GM23338 (cell line): Measurements from ENCODE around the gene CYP4F8. TPM values are rescaled to one million over a fixed set of nuclear protein-coding genes. Genes with fewer than 3 reads are reported as not detected.

ENCODE experiments used
- ATAC-seq: fragments of 200-7000 bp; cut with Tn5 transposase; 3 replicates; pipeline ENCODE4 v1.9.1; 2020
- DNase-seq: peaks from one replicate; pipeline ENCODE4 v3.0.0-alpha.2; 2015; ENCODE audit warnings: low spot score
- H2AFZ ChIP-seq: fragments of 200-600 bp; sonication (generic); 2 replicates; pipeline ENCODE4 v1.8.0; 2016; ENCODE audit warnings: antibody characterized with exemption, mild to moderate bottlenecking, moderate library complexity
- H3F3A ChIP-seq: fragments of 200-600 bp; sonication (generic); replicated peaks from 2 replicates; pipeline ENCODE4 v1.8.0; 2017; ENCODE audit warnings: antibody characterized with exemption, mixed run types, low read depth
- H3K27ac ChIP-seq: fragments of 200-600 bp; sonication (generic); 2 replicates; pipeline ENCODE4 v1.6.1; 2016; ENCODE audit warnings: low read depth
- H3K27me3 ChIP-seq: fragments of 200-600 bp; sonication (generic); 2 replicates; pipeline ENCODE4 v1.8.0; 2016; ENCODE audit warnings: mild to moderate bottlenecking, mixed run types, moderate library complexity; ENCODE audit not compliant: insufficient read depth
- H3K36me3 ChIP-seq: fragments of 200-600 bp; sonication (generic); 2 replicates; pipeline ENCODE4 v1.8.0; 2016; ENCODE audit warnings: mild to moderate bottlenecking; ENCODE audit not compliant: insufficient read depth
- H3K4me1 ChIP-seq: fragments of 200-600 bp; sonication (generic); 2 replicates; pipeline ENCODE4 v1.8.0; 2016; ENCODE audit warnings: mild to moderate bottlenecking, moderate library complexity; ENCODE audit not compliant: insufficient read depth
- H3K4me2 ChIP-seq: fragments of 200-600 bp; sonication (generic); 2 replicates; pipeline ENCODE4 v1.7.1; 2017; ENCODE audit warnings: mixed run types
- H3K4me3 ChIP-seq: fragments of 200-600 bp; sonication (generic); 2 replicates; pipeline ENCODE4 v1.6.1; 2016; ENCODE audit warnings: mixed run types
- H3K79me2 ChIP-seq: fragments of 200-600 bp; sonication (generic); replicated peaks from 2 replicates; pipeline ENCODE4 v1.8.0; 2017; ENCODE audit warnings: mild to moderate bottlenecking; ENCODE audit not compliant: insufficient read depth
- H3K9me2 ChIP-seq: fragments of 200-600 bp; sonication (generic); 2 replicates; pipeline ENCODE4 v1.8.0; 2017; ENCODE audit not compliant: insufficient read depth
- H4K20me1 ChIP-seq: fragments of 200-600 bp; sonication (generic); replicated peaks from 2 replicates; pipeline ENCODE4 v1.8.0; 2017; ENCODE audit warnings: mild to moderate bottlenecking; ENCODE audit not compliant: insufficient read depth
- H3K27ac Mint-ChIP-seq: 2 replicates; pipeline ENCODE4 v1.8.0; 2020; ENCODE audit warnings: inconsistent platforms, mild to moderate bottlenecking, moderate library complexity, mixed read lengths
- H3K27me3 Mint-ChIP-seq: 3 replicates; pipeline ENCODE4 v1.8.0; 2022; ENCODE audit warnings: low read depth, mild to moderate bottlenecking, moderate library complexity, mixed read lengths, inconsistent platforms; ENCODE audit not compliant: insufficient read depth, poor library complexity
- H3K36me3 Mint-ChIP-seq: 3 replicates; pipeline ENCODE4 v1.8.0; 2021; ENCODE audit warnings: low read depth, mild to moderate bottlenecking, inconsistent platforms, moderate library complexity, mixed read lengths
- H3K4me1 Mint-ChIP-seq: 3 replicates; pipeline ENCODE4 v1.8.0; 2020; ENCODE audit warnings: mild to moderate bottlenecking, inconsistent platforms, mixed read lengths
- H3K4me3 Mint-ChIP-seq: 3 replicates; pipeline ENCODE4 v1.8.0; 2021; ENCODE audit warnings: moderate library complexity, mild to moderate bottlenecking, inconsistent platforms, mixed read lengths
- H3K9me3 Mint-ChIP-seq: 3 replicates; pipeline ENCODE4 v1.8.0; 2020; ENCODE audit warnings: moderate library complexity, mild to moderate bottlenecking, inconsistent platforms, mixed read lengths
- CREB1 ChIP-seq: fragments of 250-450 bp; sonication (Bioruptor Pico); IDR thresholded peaks from 2 replicates; pipeline ENCODE4 v1.5.0; 2020; ENCODE audit warnings: low read depth, mild to moderate bottlenecking, moderate library complexity
- NANOG ChIP-seq: IDR thresholded peaks from 2 replicates; pipeline ENCODE4 v1.6.1; 2016; ENCODE audit warnings: antibody characterized with exemption, borderline replicate concordance
- ZNF114 ChIP-seq: fragments of 250-450 bp; sonication (Bioruptor Pico); IDR thresholded peaks from 2 replicates; pipeline ENCODE4 v1.5.0; 2020; ENCODE audit warnings: mild to moderate bottlenecking, moderate library complexity
- ZNF331 ChIP-seq: fragments of 250-450 bp; sonication (Bioruptor Pico); IDR thresholded peaks from 2 replicates; pipeline ENCODE4 v1.5.0; 2020; ENCODE audit warnings: low read depth, mild to moderate bottlenecking, moderate library complexity
- polyA plus RNA-seq: library from polyadenylated mRNA; unstranded; fragments of >200 nt; fragmentation: Nextera tagmentation; extraction: Ambion mirVana; gene quantifications from 2 replicates; pipeline ENCODE4 v1.2.1, GENCODE V29; 2016
- total RNA-seq: library from RNA; depleted of rRNA; stranded (reverse); fragments of >200 nt; shearing (Covaris generic); gene quantifications from 2 replicates; pipeline ENCODE4 v1.2.3, GENCODE V29; 2014
- TF ChIP-seq, protein P1 (sequence below): IDR thresholded peaks from 2 replicates; pipeline ENCODE4 v1.6.1; 2016; ENCODE audit warnings: antibody characterized with exemption
- TF ChIP-seq, protein P2 (sequence below): fragments of 250-450 bp; sonication (Bioruptor Pico); IDR thresholded peaks from 2 replicates; pipeline ENCODE4 v1.5.0; 2020; ENCODE audit warnings: mild to moderate bottlenecking, moderate library complexity
- TF ChIP-seq, protein P3 (sequence below), 2 experiments: fragments of 200-600 bp in 1 of 2; sonication (generic) in 1 of 2; conservative IDR thresholded peaks; 2 replicates each; pipeline versions ENCODE4 v1.5.1 to v1.6.1; 2016 to 2017; ENCODE audit warnings: antibody characterized with exemption in 2 of 2, low read depth in 2 of 2, mild to moderate bottlenecking in 2 of 2, moderate library complexity in 1 of 2

CYP4F8 gene
- total and polyA plus RNA-seq, 2 experiments from 2014 or later = not detected

DNA sequence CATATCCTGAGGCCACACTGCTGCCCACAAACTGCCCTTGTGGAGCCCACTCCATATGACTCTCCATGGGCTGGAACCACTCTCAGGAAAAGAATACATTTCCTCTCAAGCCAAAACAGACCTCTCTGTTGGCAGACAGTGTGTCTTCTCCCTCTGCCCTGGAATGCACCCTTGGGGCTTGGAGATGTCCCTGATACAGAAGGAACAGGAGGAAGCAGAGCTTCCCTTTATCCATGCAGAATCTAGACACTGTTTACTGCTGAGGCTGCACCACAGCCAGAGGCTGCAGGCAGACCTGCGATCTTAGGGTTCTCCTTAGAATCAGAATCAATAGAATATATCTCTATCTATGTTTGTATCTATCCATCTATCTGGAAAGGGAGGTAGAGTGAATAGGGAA, 26.8 kb upstream of the CYP4F8 start (continued):
- TF ChIP-seq, protein P1, sequence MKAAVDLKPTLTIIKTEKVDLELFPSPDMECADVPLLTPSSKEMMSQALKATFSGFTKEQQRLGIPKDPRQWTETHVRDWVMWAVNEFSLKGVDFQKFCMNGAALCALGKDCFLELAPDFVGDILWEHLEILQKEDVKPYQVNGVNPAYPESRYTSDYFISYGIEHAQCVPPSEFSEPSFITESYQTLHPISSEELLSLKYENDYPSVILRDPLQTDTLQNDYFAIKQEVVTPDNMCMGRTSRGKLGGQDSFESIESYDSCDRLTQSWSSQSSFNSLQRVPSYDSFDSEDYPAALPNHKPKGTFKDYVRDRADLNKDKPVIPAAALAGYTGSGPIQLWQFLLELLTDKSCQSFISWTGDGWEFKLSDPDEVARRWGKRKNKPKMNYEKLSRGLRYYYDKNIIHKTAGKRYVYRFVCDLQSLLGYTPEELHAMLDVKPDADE = no peak
- TF ChIP-seq, protein P2, sequence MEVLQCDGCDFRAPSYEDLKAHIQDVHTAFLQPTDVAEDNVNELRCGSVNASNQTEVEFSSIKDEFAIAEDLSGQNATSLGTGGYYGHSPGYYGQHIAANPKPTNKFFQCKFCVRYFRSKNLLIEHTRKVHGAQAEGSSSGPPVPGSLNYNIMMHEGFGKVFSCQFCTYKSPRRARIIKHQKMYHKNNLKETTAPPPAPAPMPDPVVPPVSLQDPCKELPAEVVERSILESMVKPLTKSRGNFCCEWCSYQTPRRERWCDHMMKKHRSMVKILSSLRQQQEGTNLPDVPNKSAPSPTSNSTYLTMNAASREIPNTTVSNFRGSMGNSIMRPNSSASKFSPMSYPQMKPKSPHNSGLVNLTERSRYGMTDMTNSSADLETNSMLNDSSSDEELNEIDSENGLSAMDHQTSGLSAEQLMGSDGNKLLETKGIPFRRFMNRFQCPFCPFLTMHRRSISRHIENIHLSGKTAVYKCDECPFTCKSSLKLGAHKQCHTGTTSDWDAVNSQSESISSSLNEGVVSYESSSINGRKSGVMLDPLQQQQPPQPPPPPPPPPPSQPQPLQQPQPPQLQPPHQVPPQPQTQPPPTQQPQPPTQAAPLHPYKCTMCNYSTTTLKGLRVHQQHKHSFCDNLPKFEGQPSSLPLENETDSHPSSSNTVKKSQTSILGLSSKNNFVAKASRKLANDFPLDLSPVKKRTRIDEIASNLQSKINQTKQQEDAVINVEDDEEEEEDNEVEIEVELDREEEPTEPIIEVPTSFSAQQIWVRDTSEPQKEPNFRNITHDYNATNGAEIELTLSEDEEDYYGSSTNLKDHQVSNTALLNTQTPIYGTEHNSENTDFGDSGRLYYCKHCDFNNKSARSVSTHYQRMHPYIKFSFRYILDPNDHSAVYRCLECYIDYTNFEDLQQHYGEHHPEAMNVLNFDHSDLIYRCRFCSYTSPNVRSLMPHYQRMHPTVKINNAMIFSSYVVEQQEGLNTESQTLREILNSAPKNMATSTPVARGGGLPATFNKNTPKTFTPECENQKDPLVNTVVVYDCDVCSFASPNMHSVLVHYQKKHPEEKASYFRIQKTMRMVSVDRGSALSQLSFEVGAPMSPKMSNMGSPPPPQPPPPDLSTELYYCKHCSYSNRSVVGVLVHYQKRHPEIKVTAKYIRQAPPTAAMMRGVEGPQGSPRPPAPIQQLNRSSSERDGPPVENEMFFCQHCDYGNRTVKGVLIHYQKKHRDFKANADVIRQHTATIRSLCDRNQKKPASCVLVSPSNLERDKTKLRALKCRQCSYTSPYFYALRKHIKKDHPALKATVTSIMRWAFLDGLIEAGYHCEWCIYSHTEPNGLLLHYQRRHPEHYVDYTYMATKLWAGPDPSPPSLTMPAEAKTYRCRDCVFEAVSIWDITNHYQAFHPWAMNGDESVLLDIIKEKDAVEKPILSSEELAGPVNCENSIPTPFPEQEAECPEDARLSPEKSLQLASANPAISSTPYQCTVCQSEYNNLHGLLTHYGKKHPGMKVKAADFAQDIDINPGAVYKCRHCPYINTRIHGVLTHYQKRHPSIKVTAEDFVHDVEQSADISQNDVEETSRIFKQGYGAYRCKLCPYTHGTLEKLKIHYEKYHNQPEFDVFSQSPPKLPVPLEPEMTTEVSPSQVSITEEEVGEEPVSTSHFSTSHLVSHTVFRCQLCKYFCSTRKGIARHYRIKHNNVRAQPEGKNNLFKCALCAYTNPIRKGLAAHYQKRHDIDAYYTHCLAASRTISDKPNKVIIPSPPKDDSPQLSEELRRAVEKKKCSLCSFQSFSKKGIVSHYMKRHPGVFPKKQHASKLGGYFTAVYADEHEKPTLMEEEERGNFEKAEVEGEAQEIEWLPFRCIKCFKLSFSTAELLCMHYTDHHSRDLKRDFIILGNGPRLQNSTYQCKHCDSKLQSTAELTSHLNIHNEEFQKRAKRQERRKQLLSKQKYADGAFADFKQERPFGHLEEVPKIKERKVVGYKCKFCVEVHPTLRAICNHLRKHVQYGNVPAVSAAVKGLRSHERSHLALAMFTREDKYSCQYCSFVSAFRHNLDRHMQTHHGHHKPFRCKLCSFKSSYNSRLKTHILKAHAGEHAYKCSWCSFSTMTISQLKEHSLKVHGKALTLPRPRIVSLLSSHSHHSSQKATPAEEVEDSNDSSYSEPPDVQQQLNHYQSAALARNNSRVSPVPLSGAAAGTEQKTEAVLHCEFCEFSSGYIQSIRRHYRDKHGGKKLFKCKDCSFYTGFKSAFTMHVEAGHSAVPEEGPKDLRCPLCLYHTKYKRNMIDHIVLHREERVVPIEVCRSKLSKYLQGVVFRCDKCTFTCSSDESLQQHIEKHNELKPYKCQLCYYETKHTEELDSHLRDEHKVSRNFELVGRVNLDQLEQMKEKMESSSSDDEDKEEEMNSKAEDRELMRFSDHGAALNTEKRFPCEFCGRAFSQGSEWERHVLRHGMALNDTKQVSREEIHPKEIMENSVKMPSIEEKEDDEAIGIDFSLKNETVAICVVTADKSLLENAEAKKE (CRISPR knock-in tag) = no peak

DNA sequence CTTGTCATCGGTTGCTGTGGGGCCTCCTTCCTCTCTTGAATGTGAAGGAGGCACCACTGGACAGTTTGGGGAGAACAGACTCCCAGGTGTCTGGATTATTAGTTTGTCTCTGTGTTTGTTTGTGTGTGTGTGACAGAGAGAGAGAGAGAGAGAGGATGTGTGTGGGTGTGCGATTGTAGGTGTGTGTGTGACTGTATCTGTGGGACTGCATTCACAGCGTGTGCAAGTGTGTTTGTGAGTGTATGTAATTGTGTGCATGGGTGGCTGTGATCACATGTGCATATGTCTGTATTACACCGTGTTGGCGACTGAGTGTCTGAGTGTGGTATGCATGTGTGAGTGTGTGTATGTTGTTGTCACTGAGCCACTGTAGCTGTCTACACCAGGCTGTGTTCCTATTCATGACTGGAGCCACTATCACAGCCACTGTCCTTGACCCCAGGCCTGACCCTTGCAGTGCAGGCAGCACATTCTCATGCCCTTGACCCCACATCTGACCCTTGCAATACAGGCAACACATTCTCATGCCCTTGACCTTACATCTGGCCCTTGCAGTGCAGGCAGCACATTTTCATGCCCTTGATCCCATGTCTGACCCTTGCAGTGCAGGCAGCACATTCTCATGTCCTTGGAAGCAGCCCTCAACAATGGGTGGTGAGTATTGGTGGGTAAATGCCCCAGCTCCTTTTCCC, 25.1 kb upstream of the CYP4F8 start:
- H2AFZ ChIP-seq = no peak overlapping the region
- H3K36me3 ChIP-seq = no peaks in the 10 kb centered on the region; the same call in 1 of the 2 replicates
- Mint-ChIP-seq H3K9me3 (peaks cover 95% of the 10 kb centered on the region), H3K4me3 (no peak overlapping the region), H3K27me3 (peaks cover 3% of the 10 kb centered on the region), H3K36me3 (peaks cover 43% of the 10 kb centered on the region), H3K27ac (no peak overlapping the region), H3K4me1 (no peaks in the 10 kb centered on the region)
- no peaks in the 10 kb centered on the region for H3K9me2 ChIP-seq
- H3K4me3 ChIP-seq = no peak overlapping the region
- no peak overlapping the region for H3K4me2 ChIP-seq
- H3K4me1 ChIP-seq = no peaks in the 10 kb centered on the region
- H3K27ac ChIP-seq = no peak overlapping the region
- H3F3A ChIP-seq = no peaks in the 10 kb centered on the region
- H4K20me1 ChIP-seq = no peaks in the 10 kb centered on the region
- no peaks in the 10 kb centered on the region for H3K79me2 ChIP-seq
- DNase-seq (no peak), ATAC-seq (no peak)
- no peaks in the 10 kb centered on the region for H3K27me3 ChIP-seq
- TF ChIP-seq CREB1 (CRISPR knock-in tag) = no peak
- TF ChIP-seq ZNF114 (CRISPR knock-in tag) = no peak
- TF ChIP-seq, protein P3, sequence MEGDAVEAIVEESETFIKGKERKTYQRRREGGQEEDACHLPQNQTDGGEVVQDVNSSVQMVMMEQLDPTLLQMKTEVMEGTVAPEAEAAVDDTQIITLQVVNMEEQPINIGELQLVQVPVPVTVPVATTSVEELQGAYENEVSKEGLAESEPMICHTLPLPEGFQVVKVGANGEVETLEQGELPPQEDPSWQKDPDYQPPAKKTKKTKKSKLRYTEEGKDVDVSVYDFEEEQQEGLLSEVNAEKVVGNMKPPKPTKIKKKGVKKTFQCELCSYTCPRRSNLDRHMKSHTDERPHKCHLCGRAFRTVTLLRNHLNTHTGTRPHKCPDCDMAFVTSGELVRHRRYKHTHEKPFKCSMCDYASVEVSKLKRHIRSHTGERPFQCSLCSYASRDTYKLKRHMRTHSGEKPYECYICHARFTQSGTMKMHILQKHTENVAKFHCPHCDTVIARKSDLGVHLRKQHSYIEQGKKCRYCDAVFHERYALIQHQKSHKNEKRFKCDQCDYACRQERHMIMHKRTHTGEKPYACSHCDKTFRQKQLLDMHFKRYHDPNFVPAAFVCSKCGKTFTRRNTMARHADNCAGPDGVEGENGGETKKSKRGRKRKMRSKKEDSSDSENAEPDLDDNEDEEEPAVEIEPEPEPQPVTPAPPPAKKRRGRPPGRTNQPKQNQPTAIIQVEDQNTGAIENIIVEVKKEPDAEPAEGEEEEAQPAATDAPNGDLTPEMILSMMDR (conservative IDR thresholded peaks at IDR 0.05; ENCODE audit: low read depth in 2 of 2) = no peak
- no peak for TF ChIP-seq NANOG
- no peak for TF ChIP-seq ZNF331 (CRISPR knock-in tag)
